ENCODE measurements around the gene KAZN.

DNA sequence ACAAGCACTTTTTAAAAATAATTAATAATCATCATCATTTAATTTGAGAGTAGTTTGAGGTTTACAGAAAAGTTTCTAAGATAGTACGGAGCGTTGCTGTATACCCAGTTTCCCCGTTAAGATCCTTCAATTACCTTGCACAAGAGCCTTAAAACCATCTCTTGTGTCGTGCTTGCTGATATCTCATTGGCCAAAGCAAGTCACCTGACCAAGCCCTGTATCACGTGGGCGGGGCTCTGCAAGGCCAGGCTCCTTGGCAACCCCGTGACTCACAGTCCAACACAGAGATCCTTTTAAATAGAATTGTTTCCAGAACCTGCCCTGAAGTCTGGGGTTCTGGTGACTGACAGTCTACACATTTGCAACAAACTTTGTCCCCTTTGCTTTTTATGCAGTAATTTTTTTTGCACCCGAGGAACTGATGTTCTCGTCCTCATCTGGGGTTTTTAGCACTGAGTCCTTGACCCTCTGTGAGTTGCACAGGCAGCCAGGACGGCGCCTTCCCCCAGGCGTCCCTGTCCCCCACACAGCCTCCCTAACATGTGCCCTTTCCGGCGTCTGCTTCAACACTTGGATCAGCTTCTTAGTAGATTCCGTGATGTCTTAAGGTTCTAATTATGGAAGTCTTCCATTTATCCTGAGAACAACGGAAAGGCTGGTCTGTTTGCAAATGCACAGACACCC lies 371.8 kb downstream of the KAZN start:
- TF ChIP-seq, protein P1, sequence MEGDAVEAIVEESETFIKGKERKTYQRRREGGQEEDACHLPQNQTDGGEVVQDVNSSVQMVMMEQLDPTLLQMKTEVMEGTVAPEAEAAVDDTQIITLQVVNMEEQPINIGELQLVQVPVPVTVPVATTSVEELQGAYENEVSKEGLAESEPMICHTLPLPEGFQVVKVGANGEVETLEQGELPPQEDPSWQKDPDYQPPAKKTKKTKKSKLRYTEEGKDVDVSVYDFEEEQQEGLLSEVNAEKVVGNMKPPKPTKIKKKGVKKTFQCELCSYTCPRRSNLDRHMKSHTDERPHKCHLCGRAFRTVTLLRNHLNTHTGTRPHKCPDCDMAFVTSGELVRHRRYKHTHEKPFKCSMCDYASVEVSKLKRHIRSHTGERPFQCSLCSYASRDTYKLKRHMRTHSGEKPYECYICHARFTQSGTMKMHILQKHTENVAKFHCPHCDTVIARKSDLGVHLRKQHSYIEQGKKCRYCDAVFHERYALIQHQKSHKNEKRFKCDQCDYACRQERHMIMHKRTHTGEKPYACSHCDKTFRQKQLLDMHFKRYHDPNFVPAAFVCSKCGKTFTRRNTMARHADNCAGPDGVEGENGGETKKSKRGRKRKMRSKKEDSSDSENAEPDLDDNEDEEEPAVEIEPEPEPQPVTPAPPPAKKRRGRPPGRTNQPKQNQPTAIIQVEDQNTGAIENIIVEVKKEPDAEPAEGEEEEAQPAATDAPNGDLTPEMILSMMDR (conservative IDR thresholded peaks at IDR 0.05; ENCODE audit: low read length) = no peak
- no peak for TF ChIP-seq EZH2phosphoT487 (IDR thresholded peaks at IDR 0.05; ENCODE audit: borderline replicate concordance)
